DMS114 treated with DMSO at 0.1 percent for 48 hours (cell line): ENCODE results near the gene GPRASP3.
"Not testable (repeated sequence)": the region's sequence is repeated elsewhere in the genome, so short reads cannot be mapped to it uniquely, and the experiment has no call there.

Experiments
- DNase-seq: peaks from one replicate; lab custom pipeline; 2025; ENCODE audit not compliant: unreplicated experiment; lab: John Stamatoyannopoulos, UW

Gene GPRASP3, protein sequence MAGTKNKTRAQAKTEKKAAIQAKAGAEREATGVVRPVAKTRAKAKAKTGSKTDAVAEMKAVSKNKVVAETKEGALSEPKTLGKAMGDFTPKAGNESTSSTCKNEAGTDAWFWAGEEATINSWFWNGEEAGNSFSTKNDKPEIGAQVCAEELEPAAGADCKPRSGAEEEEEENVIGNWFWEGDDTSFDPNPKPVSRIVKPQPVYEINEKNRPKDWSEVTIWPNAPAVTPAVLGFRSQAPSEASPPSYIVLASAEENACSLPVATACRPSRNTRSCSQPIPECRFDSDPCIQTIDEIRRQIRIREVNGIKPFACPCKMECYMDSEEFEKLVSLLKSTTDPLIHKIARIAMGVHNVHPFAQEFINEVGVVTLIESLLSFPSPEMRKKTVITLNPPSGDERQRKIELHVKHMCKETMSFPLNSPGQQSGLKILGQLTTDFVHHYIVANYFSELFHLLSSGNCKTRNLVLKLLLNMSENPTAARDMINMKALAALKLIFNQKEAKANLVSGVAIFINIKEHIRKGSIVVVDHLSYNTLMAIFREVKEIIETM

DNA sequence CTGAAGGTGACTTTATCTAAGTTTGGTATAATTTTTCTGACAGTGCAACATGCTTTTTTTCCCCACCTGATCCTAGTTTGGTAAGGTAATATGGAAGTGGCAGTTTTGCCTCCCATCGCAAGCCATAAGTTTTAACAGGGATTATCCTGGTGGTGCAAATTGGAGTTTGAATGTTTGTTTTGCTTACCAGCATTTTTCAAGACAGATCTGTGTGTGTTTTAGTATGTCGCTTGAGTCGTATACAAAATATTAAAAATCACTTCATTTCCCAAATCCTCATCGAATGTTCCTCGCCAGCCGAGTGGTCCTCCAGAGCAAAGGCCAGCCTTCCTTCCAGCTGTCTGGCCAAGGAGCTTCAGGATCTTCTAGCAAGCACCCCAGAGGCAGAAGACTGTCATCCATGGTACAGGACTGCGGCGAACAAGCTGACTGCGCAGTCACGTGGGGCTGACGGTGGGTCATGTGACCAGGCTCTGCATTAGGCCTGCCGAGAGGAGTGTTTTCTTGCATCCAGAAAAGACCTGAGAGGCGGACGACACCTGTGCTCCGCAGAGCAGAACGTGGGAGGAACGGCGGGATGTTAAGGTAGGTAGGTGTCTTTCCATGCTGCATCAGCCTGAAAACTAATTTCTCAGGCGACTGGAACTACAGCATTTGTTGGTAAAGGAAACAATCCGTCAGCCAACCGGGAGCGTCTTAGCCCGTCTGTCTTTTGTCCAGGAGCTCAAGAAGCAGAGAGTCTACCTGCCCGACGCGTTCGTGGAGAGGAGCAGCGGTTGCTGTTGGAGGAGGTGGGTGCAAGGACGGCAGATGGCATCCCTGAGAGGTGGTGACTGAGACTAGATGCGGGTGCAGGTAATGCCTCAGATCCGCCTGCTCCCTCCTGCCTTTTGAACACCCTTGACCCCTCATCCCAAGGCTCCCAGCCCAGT lies at the start of gene GPRASP3:
Gene GPRASP3, plus strand, starts transcription at position 507 of the 932 bp plus-strand sequence. CDS start 28,253 bp downstream, outside the sequence.
- DNase-seq = peak; percentile 75

DNA sequence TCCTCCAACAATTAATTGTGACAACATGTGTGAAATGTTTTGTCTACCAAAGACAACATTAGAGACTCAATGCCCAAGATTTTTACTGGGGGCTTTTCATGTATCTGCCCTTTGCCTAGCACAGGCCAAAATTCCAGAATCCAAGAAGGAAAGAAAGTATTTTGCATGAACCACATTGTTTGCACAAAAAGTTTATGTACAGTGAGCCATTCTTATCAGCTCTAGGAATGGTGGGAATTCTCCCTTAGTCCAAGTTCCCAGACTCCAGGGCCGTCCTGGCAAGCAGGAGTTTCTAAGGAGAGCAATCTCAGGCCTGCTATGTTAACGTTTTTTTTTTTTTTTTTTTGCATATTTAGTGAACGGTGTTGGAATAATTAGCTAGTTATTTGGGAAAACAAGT lies 47.7 kb upstream of the GPRASP3 start:
- no peak for DNase-seq

DNA sequence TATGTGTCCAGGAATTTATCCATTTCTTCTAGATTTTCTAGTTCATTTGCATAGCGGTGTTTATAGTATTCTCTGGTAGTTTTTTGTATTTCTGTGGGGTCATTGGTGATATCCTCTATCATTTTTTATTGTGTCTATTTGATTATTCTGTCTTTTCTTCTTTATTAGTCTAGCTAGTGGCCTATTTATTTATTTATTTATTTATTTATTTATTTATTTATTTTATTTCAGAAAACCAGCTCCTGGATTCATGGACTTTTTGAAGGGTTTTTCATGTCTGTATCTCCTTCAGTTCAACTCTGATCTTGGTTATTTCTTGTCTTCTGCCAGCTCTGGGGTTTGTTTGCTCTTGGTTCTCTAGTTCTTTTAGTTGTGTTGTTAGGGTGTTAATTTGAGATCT lies 43.1 kb upstream of the GPRASP3 start:
- not testable (repeated sequence) for DNase-seq

DNA sequence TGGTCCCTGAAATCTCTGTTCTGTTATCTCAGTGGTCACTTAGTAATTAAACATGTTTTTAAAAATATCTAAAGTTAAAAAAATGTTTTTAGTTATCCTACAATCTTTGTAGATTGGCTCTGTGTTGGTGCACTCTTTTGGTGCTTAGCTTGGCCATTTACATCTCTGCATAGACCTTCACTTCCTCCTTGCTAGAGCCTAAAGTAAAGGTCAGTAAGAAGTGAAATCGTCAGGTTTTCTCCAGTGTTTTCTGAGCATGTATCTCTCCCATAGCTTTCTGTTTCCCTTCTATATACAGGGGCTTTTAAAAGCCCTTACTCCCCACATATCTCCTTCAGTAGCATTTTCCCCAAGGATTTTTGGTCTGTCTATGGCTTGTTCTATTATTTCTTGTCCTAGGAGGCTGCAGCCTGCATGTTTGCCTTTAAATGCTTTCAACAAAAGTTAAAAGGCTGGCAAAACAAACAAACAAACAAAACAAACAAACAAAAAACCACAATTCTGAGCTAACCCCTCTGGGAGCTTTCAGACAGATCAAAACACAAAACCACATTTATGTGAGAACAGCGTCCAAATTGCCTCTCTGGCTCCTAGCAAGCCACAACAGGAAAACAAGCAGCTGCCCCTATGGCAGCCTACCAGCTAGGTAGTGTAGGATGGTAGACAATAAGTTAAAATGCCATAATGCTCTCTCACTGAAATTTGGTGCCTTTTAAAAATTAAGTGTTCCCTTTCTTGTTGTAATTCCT lies 35.6 kb upstream of the GPRASP3 start:
- DNase-seq = no peak

DNA sequence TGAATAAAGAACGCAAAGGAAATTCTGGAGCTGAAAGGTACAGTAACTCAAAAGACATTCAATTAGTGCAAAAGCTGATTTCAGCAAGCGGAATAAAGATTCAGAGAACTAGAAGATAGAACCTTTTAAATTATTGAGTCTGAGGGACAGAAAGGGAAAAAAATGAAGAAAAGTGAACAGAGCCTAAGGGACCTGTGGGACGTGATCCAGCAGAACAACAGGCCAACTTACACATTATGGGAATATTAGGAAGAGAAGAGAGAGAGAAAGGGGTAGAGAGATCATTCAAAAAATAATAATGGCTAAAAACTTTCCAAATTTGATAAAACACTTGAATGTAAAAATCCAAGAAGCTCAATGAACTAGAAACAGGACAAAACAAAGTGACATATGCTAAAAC lies 25.8 kb upstream of the GPRASP3 start:
- DNase-seq = no peak

- no peak for DNase-seq
These were observed 24.2 kb upstream of the GPRASP3 start for GRCh38 chrX:102696306-102696705.

DNA sequence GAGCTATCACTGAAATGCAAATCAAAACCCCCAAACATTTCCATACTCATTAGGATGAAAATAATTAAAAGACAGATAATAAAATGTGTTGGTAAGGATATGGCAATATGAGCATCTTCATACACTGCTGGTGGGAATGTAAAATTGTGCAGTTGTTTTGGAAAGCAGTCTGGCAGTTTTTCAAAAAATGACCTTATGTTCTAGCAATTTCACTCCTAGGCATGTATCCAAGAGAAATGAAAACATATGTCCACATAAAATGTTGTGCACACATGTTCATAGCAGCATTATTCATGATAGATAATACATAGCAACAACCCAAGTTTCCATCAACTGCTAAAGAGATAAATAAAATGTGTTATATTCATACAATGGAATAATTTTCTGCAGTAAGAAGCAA lies 23.0 kb upstream of the GPRASP3 start:
- DNase-seq = no peak

DNA sequence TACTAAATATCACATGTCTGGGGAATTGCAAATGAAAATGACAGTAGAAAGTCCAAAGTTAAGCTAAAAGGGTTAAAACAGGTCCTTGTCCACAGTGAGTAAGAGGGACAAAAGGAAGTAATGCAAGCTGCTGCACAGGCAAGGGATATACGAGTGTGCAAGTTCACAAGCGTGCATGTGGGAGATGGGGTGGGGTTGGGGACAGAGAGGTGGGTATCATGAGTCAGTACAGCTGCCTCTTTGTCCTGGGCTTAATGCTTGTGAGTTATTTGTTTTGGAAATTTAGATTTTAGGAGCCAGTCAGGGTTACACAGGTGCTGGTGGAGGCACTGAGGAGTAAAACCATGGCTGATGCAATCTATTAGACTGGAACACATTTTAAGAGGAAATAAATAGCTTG lies 11.6 kb upstream of the GPRASP3 start:
- no peak for DNase-seq

DNA sequence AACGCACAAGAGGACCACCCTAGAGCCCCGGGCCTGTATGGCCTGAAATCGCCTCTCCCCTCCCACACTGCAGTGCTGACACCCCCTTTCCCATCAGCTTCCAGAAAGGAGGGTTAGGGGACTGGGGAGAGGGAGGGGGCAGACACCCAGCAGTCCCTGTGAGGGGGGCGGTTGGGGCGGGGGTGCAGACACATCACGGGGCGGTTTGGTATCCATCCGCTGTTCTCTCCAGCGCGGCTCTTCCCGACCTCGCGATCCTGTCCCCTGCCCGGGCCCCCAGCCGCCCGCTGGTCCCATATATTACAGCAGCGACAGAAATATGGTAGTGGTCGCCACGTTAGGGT lies 8.7 kb upstream of the GPRASP3 start:
- DNase-seq = no peak

- DNase-seq = peak; percentile 8
These were observed 8.2 kb upstream of the GPRASP3 start, which contains the start of gene GPRASP2 for GRCh38 chrX:102712216-102712966. Gene GPRASP2, plus strand, starts transcription at chrX:102712448. Its CDS starts 2,422 bp downstream, at chrX:102714870.

GRCh38 chrX:102712981-102713625 lies 7.4 kb upstream of the GPRASP3 start:
- peak; percentile 64 for DNase-seq

GRCh38 chrX:102714994-102715393 lies 5.5 kb upstream of the GPRASP3 start:
- no peak for DNase-seq

GRCh38 chrX:102715967-102716366 lies 4.6 kb upstream of the GPRASP3 start:
- no peak for DNase-seq

DNA sequence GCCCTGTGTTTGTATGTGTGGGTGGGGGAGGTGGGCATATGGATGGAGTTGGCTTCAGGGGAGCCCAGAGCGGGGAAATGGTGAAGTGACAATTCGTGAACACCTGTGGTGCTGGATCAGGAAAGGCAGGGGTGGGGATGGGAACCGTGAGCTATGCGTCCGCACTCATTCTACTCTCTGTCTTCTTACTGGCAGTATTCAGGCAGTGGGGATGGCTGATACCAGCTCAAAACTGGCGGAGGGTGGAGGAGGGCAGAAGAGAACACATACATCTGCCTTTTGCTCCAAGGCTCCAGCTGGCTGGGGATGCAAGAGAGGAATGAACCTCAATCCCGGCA lies 595 bp downstream of the GPRASP3 start:
- DNase-seq = not testable (repeated sequence)

GRCh38 chrX:102723456-102723855 lies 2.9 kb downstream of the GPRASP3 start:
- no peak for DNase-seq

GRCh38 chrX:102727761-102728160 lies 7.2 kb downstream of the GPRASP3 start:
- DNase-seq = no peak

DNA sequence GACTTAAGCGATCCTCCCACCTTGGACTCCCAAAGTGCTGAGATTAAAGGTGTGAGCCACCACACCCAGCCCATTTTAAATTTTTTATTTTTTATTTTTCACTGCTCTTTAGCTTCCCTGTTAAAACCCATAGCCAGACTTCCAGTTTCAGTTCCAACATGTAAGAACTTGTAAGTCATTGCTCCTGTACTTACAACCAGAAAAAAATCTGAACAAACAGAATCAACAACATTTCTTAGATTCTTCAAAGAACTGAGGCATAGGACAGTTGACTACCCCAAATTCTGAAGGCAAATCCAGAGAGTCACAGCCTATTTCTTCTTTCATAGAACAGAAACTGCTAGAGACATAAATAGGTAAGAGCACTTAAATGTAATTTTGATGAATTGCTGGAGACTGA lies 8.1 kb downstream of the GPRASP3 start:
- no peak for DNase-seq

- no peak for DNase-seq
These were observed 19.1 kb downstream of the GPRASP3 start for GRCh38 chrX:102739657-102740056.

DNA sequence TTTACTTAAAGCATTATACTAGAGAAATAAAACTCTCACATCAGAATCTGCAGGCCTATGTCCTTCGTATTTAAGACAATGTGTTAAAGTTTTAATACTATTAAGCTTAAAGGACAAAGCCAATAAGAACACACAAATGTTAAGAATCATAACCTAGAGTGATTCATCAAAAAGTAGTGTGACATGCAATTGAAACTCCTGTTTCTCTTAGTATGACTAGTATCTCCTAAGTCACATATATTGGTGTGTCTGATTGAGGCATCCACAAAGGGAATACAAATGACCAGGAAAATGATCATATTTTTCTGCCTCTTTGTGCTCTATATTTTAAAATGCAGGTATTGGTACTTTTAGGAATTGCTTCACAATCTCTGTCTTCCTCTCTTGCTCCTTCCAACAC lies 23.8 kb downstream of the GPRASP3 start:
- DNase-seq = no peak

DNA sequence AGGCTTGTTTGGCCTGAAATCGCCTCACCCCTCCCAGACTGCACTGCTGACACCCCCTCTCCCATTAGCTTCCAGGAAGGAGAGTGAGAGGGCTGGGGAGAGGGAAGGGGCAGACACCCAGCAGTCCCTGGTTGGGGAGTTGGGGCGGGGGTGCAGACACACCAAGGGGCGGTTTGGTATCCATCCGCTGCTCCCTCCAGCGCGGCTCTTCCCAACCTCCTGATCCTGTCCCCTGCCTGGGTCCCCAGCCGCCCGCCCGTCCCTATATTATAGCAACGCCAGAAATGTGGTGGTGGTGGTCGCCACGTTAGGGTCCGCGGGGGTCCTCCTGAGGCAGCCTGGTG lies 24.9 kb downstream of the GPRASP3 start:
- DNase-seq = peak; percentile 26
